Measurements from ENCODE around the gene CHRND. TPM values are rescaled to one million over a fixed set of nuclear protein-coding genes. Genes with fewer than 3 reads are reported as not detected.

CHRND gene
- total RNA-seq, 2 experiments from 2014 or later: not detected

DNA sequence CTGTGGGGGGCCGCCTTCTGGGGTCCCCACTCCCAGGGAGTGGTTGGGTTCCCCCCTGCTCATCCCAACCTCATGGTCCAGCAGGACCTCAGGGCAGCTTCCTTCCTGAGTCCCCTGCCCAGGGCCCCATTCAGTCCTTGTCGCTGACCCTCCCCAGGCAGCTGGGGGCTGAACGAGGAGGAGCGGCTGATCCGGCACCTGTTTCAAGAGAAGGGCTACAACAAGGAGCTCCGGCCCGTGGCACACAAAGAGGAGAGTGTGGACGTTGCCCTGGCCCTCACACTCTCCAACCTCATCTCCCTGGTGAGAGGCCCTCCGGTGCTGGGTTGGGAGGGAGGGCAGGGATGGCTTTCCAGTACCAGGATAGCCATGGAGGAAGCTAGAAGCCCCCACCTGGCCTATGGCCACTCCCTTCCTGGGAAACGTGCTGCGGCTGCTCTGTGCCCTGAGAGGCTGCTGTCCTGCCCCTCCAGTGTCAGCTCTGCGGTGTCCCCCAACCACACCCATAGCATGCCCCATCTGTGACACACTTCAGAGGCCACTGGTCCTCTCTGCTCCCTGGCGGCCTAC, 497 bp downstream of the CHRND start:
- no peak overlapping the region for H3K4me2 ChIP-seq (ENCODE audit: low read length)
- H3K4me1 ChIP-seq (ENCODE audit: insufficient read depth, low read length, poor library complexity, severe bottlenecking): peaks cover 24% of the 10 kb centered on the region
- no peaks in the 10 kb centered on the region for H3K9me2 ChIP-seq (ENCODE audit: insufficient read depth, low read length)
- DNase-seq (ENCODE audit: low spot score): no peak
- no peak overlapping the region for H3K4me3 ChIP-seq (ENCODE audit: low read depth, low read length, poor library complexity, severe bottlenecking)
- no peaks in the 10 kb centered on the region for H3K79me2 ChIP-seq (ENCODE audit: insufficient read depth, low read depth, low read length)
- H3K27ac ChIP-seq (ENCODE audit: low read depth, low read length, poor library complexity, severe bottlenecking): no peak overlapping the region
- H3K9me3 ChIP-seq (ENCODE audit: low read length): no peaks in the 10 kb centered on the region
- no peaks in the 10 kb centered on the region for H4K20me1 ChIP-seq (ENCODE audit: insufficient read depth, low read length)
- BruUV-seq (replicated peaks): no TSS peak
- no peak overlapping the region for H2AFZ ChIP-seq (ENCODE audit: low read length)
- ChIA-PET POLR2A (interaction anchor here (0.6 kb wide), 1 partner anchor 1047 kb away, joined by 3 read pairs; no protein-coding TSS in a partner anchor), CTCF (ENCODE audit: unreplicated experiment) (no interaction called here)
- no peaks in the 10 kb centered on the region for H3K36me3 ChIP-seq (ENCODE audit: insufficient read depth, low read length)
- TF ChIP-seq CTCF (conservative IDR thresholded peaks at IDR 0.05; ENCODE audit: low read length): no peak
- no peak for TF ChIP-seq EZH2phosphoT487 (IDR thresholded peaks at IDR 0.05; ENCODE audit: borderline replicate concordance, low read depth, low read length)
- intact Hi-C loops (cut with micrococcal nuclease; ENCODE audit: unreplicated experiment): loop anchor here (10.0 kb wide), 1 partner anchor 162 kb away; no protein-coding TSS in a partner anchor

- H3K4me2 ChIP-seq (ENCODE audit: low read length): no peak overlapping the region
- peaks cover 39% of the 10 kb centered on the region for H3K4me1 ChIP-seq (ENCODE audit: insufficient read depth, low read length, poor library complexity, severe bottlenecking)
- no peaks in the 10 kb centered on the region for H3K9me2 ChIP-seq (ENCODE audit: insufficient read depth, low read length)
- no peak overlapping the region for H2AFZ ChIP-seq (ENCODE audit: low read length)
- no peaks in the 10 kb centered on the region for H3K36me3 ChIP-seq (ENCODE audit: insufficient read depth, low read length)
- TF ChIP-seq CTCF (conservative IDR thresholded peaks at IDR 0.05; ENCODE audit: low read length) (no peak), EZH2phosphoT487 (IDR thresholded peaks at IDR 0.05; ENCODE audit: borderline replicate concordance, low read depth, low read length) (no peak)
- CTCF ChIA-PET (ENCODE audit: unreplicated experiment): no interaction called here
- no peaks in the 10 kb centered on the region for H4K20me1 ChIP-seq (ENCODE audit: insufficient read depth, low read length)
- no peak overlapping the region for H3K4me3 ChIP-seq (ENCODE audit: low read depth, low read length, poor library complexity, severe bottlenecking)
- H3K27ac ChIP-seq (ENCODE audit: low read depth, low read length, poor library complexity, severe bottlenecking): no peak overlapping the region
- no peak for DNase-seq (ENCODE audit: low spot score)
- BruUV-seq (replicated peaks): no TSS peak
- POLR2A ChIA-PET: interaction anchor here (0.6 kb wide), 1 partner anchor 411 kb away, joined by 6 read pairs; no protein-coding TSS in a partner anchor
- H3K79me2 ChIP-seq (ENCODE audit: insufficient read depth, low read depth, low read length): no peaks in the 10 kb centered on the region
- intact Hi-C loops (cut with micrococcal nuclease; ENCODE audit: unreplicated experiment): loop anchor here (10.0 kb wide), 1 partner anchor 163 kb away; no protein-coding TSS in a partner anchor
- H3K9me3 ChIP-seq (ENCODE audit: low read length): no peaks in the 10 kb centered on the region
These were observed 2.0 kb downstream of the CHRND start for GRCh38 chr2:232527905-232528470.

Measured in OCI-LY7 (cell line).